RKO (cell line): ENCODE results near the gene HACD4.
"Not testable (repeated sequence)": the region's sequence is repeated elsewhere in the genome, so short reads cannot be mapped to it uniquely, and the experiment has no call there.

Experiments used
- DNase-seq: peaks from one replicate; pipeline ENCODE4 v3.0.0-alpha.2; 2016; ENCODE audit warnings: low spot score

Gene HACD4

DNA sequence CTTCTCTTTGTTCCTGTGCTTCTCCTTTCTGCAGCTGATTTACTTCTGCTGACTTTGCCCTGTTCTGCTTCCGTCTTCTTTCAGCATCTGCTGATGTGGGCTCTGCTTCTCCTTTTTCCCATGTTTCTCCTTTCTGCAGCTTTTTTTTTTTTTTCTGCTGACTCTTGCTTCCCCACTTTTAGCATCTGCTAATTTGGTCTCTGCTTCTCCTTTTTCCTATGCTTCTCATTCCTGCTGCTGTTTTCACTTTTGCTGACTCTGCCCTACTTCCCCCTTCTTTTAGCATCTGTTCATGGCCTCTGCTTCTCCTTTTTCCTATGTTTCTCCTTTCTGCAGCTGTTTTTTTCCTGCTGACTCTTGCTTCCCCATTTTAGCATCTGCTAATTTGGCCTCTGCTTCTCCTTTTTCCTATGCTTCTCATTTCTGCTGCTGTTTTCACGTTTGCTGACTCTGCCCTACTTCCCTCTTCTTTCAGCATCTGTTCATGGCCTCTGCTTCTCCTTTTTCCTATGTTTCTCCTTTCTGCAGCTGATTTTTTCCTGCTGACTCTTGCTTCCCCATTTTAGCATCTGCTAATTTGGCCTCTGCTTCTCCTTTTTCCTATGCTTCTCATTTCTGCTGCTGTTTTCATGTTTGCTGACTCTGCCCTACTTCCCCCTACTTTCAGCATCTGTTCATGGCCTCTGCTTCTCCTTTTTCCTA is 58.0 kb downstream of the HACD4 start:
- DNase-seq = not testable (repeated sequence)

DNA sequence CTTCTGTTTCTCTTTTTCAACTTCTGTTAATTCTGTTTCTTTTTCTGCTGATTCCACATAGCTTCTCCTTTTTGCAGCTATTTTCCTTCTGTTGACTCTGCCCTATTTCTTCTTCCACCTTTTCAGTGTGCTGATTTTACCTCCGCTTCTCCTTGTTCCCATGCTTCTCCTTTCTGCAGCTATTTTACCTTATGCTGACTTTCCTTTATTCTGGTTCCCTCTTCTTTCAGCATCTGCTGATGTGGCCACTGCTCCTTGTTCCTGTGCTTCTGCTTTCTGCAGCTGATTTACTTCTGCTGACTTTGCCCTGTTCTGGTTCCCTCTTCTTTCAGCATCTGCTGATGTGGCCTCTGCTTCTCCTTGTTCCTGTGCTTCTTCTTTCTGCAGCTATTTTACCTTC is 58.8 kb downstream of the HACD4 start:
- no peak for DNase-seq

DNA sequence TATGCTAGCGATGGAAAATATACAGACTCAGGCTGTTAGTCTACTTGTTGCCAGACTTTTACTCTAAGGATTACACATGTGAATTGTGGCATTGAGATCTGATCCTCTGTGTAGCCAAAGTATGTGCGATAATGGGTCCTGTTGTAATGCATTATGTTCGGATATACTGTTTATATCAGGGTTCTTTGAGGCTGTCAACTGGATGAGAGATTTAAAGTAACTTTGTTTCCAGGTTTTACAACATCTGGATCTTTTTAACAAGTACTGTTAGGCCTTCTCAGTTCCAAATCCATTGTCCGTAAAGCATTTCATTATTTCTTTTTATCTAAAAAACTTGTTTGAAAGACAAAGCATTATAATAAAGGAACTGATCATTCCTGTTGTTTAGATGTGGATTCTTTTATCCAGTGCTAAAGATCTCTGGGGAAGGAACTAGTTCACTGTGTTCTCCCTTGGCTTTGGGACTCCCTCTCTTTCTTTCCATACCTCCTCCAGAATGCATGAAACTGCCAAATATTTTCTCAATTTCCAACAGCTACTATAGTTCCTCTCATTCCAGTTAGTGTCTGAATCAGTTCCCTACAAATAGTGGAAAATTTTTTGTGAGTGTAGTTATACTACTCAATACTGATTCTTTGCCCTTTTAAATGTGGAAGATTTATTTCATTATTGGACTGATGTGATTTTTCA is 68.8 kb downstream of the HACD4 start:
- no peak for DNase-seq

DNA sequence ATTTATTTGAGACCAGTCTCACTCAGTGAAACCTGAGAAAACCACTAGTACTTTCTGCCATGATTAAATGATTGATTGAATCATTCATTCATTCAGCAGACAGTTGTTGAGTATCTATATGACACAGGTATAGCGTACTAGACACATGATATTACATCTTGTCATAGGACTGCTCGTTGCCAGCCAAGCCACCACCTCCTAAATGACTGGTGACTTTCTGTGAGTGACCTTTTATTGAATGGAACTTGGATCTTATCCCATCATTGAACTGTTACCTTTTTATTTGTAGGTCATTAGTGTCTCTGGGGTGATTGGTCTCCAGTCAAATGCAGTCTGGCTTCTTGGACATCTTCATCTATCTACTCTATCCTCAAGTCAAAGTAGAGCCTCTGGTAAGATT is 80.7 kb downstream of the HACD4 start:
- no peak for DNase-seq
